Erythroblast (primary cell): ENCODE measurements around the gene CDC42BPG.

Source experiments
- GATA1 ChIP-seq: IDR thresholded peaks from 2 replicates; pipeline ENCODE4 v1.6.1; 2011; ENCODE audit warnings: low read depth, mild to moderate bottlenecking, control low read depth, low read length, moderate library complexity
- POLR2A ChIP-seq: IDR thresholded peaks from 2 replicates; pipeline ENCODE4 v1.6.1; 2011; ENCODE audit warnings: mild to moderate bottlenecking, low read length

GRCh38 chr11:64881476-64881875 is 37.0 kb upstream of the CDC42BPG start:
- no peak for TF ChIP-seq POLR2A
- TF ChIP-seq GATA1 = no peak
